Right lobe of liver (tissue), 6 donors: ENCODE results near the gene CHCHD5. TPM values are rescaled to one million over a fixed set of nuclear protein-coding genes. Genes with fewer than 3 reads are reported as not detected.
"Not testable (repeated sequence)": the region's sequence is repeated elsewhere in the genome, so short reads cannot be mapped to it uniquely, and the experiment has no call there.

Experiments used
- ATAC-seq, 4 donors: fragments of 200-7000 bp; cut with Tn5 transposase; one replicate each; pipeline ENCODE4 v1.9.1; 2020; ENCODE audit warnings: mild to moderate bottlenecking in 4 of 4, moderate library complexity in 4 of 4
- DNase-seq, 3 donors: peaks; one replicate each; pipeline ENCODE4 v3.0.0-alpha.2; 2020
- H3K27ac ChIP-seq, 3 donors: fragments of 200-600 bp; one replicate each; pipeline ENCODE4 v1.8.0; 2022
- H3K27me3 ChIP-seq, 2 donors: fragments of 200-600 bp; one replicate each; pipeline ENCODE4 v1.8.0; 2022
- H3K36me3 ChIP-seq, 4 donors: fragments of 200-600 bp; sonication (generic) in 1 of 4; one replicate each; pipeline versions ENCODE4 v1.5.1 to v1.8.0; 2017 to 2022; ENCODE audit warnings: control low read depth in 1 of 4
- H3K4me1 ChIP-seq, 4 donors: fragments of 200-600 bp; sonication (generic) in 1 of 4; one replicate each; pipeline versions ENCODE4 v1.5.1 to v1.8.0; 2017 to 2022; ENCODE audit warnings: control low read depth in 1 of 4
- H3K4me3 ChIP-seq, 3 donors: fragments of 200-600 bp; one replicate each; pipeline ENCODE4 v1.8.0; 2022
- H3K9me3 ChIP-seq, 4 donors: fragments of 200-600 bp; sonication (generic) in 1 of 4; one replicate each; pipeline versions ENCODE4 v1.5.1 to v1.8.0; 2017 to 2022; ENCODE audit warnings: control low read depth in 1 of 4
- CTCF ChIP-seq, 4 donors: fragments of 200-600 bp in 3 of 4; fragments of 450-650 bp in 1 of 4; IDR thresholded peaks; one replicate each; pipeline versions ENCODE4 v1.5.1 to v1.8.0; 2016 to 2022; ENCODE audit warnings: antibody characterized with exemption in 4 of 4, mild to moderate bottlenecking in 2 of 4
- POLR2A ChIP-seq: fragments of 450-650 bp; IDR thresholded peaks from one replicate; pipeline ENCODE4 v1.6.1; 2017; ENCODE audit warnings: antibody characterized with exemption, mild to moderate bottlenecking
- WGBS: methylation state at CpG from one replicate; pipeline ENCODE4 v1.1.6; 2018; ENCODE audit warnings: low coverage, low lambda C conversion rate; ENCODE audit not compliant: insufficient coverage; ENCODE audit errors: missing lambda C conversion rate; 5-methylcytosine and 5-hydroxymethylcytosine counted together
- intact Hi-C, 2 donors: fragments of 100-400 bp; cut with DNase I; formaldehyde crosslinking; loops; one replicate each; pipeline versions ENCODE4 v1.11.2 to v1.14.1; 2022
- long read RNA-seq: library from polyadenylated mRNA; unstranded; transcript quantifications from one replicate; pipeline ENCODE4 v2.0.0, GENCODE V29; 2019
- total RNA-seq, 6 experiments: library from RNA; depleted of rRNA in 2 of 6; stranded (reverse); fragments of >200 nt in 2 of 6; fragmentation: NEBNext Ultra II Directional in 3 of 6; extraction: Animal tissue kit (Norgen Biotek cat#: 25700) in 3 of 6; gene quantifications; one replicate each; pipeline versions ENCODE4 v1.1.0 to v1.2.4, GENCODE V29; 2016 to 2023
- donor health status: DM: no; HTN: yes; CAD: no.
- donor health status: DM: no; HTN: no; CAD: no.
- donor health status: DM: no; HTN: no; CAD: no.
- donor health status: DM: no; HTN: yes; CAD: no.
- donor health status: DM: no; HTN: yes; CAD: no.

Gene CHCHD5, protein sequence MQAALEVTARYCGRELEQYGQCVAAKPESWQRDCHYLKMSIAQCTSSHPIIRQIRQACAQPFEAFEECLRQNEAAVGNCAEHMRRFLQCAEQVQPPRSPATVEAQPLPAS
- total RNA-seq = 10 to 100 TPM; 15.1 to 29.5 (median 18.7) TPM
- long read RNA-seq, transcript CHCHD5-201 (4 exons, 691 nt) = major isoform, 8 of 14 reads
- long read RNA-seq, partial matches to known transcripts = 2 of 14 reads
- long read RNA-seq, other reads (novel, unspliced or antisense) = 3 of 14 reads

DNA sequence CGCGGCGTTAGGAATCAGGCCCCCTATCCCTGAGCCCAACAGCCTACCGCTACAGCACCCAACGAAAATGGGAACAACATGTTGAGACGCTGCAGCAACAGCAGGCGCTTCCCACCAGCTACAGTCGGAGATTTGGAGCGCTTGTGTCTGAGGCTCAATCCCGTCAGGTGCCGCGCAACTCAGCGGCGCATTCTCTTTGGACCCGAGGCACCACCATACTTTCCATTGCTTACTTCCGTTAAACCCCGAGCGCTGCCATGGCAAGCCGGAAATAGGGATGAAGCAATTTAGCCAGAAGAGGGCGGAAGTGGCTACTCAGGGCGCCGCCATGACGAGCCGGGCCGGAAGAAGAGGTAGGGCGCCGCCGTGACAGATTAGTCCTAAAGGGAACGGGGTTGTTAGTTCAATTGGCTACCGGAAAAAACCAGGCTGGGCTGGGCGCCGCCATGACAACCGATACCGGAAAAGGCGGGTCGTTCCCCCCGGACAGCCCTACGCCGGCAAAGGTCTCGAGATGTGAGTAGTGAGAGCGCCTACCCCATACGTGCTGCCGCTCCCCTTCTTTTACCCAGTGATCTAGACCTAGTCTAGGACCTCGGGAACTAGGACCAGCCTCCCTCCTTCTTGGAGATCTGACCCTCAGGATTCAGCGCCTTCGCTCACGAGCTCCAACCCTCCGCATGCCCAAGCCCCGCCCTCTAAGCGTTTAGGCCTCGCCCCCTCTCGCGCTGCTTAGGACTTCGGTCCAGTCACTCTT, at the start of gene CHCHD5:
TSS of gene CHCHD5 (plus strand) at position 476 of the 757 bp plus-strand sequence. CDS start at position 515, 39 bp downstream.
- Histone ChIP-seq H3K27ac (peak within 1 kb of the TSS; percentile 76 to 91 (median 85)), H3K36me3 (no peaks in the 10 kb centered on the region), H3K9me3 (no peaks in the 10 kb centered on the region), H3K4me1 (peaks cover 0 to 13% (median 0%) of the 10 kb centered on the region in 4 donors), H3K27me3 (no peaks in the 10 kb centered on the region), H3K4me3 (peak within 1 kb of the TSS; percentile 65 to 89 (median 79))
- DNase-seq (peak; percentile 93 to 96 (median 96)), ATAC-seq (peak; percentile 84 to 93 (median 90))
- WGBS = 1% methylated on average over 30 of the region's 54 CpGs
- TF ChIP-seq CTCF (IDR thresholded peaks at IDR 0.05) = peak in 3 of 4 donors; percentile 17 to 33 (median 27)
- peak; percentile 75 for TF ChIP-seq POLR2A
- intact Hi-C loops = no loop called here

DNA sequence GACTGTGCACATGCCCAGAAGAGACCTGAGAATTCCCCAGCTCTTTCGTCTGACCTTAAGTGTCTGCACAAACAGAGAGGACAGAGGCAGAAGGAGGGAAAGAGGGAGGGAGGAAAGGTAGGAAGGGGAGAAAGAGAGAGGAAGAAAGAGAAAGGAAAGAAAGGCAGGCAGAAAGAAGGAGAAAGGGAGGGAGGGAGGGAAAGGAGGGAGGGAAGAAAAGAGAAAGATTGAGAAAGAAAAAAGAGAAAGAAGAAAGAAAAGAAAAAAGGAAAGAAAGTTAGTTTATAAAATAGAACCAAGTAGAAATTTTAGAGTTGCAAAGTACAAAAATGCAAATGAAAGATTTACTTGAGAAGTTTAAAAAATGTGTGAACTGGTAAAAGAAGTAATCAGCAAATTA, 49.6 kb upstream of the CHCHD5 start:
- intact Hi-C loops = no loop called here
- no peak overlapping the region for H3K27ac ChIP-seq
- H3K9me3 ChIP-seq = no peaks in the 10 kb centered on the region
- TF ChIP-seq POLR2A (no peak), CTCF (IDR thresholded peaks at IDR 0.05) (no peak)
- WGBS = 20% methylated on average over 1 of the region's 1 CpG
- H3K4me1 ChIP-seq = no peaks in the 10 kb centered on the region
- DNase-seq = no peak
- no peaks in the 10 kb centered on the region for H3K27me3 ChIP-seq
- H3K36me3 ChIP-seq = no peaks in the 10 kb centered on the region
- no peak overlapping the region for H3K4me3 ChIP-seq
- no peak for ATAC-seq

GRCh38 chr2:112536665-112537064, 47.7 kb upstream of the CHCHD5 start:
- H3K27ac ChIP-seq, H3K36me3 ChIP-seq, DNase-seq, H3K4me3 ChIP-seq, H3K4me1 ChIP-seq, H3K9me3 ChIP-seq, ATAC-seq, intact Hi-C loops, H3K27me3 ChIP-seq: not testable (repeated sequence)

DNA sequence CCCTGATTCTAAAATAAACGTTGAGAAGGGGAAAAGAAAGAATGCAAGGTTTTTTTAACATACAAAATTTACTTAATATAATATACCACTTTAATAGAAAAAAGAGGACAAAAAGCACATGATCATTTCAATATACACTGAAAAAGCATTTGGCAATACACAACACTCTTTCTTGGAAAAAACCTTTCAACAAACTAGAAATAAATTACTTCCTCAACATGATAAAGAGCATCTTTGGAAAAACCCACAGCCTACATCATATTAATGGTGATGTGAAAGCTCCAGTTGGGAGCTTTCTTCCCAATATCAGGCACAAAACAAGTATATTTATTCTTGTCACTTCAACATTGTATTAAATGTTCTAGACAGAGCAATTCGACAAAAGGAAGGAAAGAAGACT, 45.1 kb upstream of the CHCHD5 start:
- WGBS = 51% methylated on average over 2 of the region's 2 CpGs
- H3K4me3 ChIP-seq = no peak overlapping the region
- no peak overlapping the region for H3K27ac ChIP-seq
- ATAC-seq = no peak
- no peak for TF ChIP-seq CTCF (IDR thresholded peaks at IDR 0.05)
- no peak for TF ChIP-seq POLR2A
- no peaks in the 10 kb centered on the region for H3K36me3 ChIP-seq
- H3K27me3 ChIP-seq = no peaks in the 10 kb centered on the region
- intact Hi-C loops = no loop called here
- H3K9me3 ChIP-seq = no peaks in the 10 kb centered on the region
- peaks cover 0 to 15% (median 0%) of the 10 kb centered on the region in 4 donors for H3K4me1 ChIP-seq
- no peak for DNase-seq

DNA sequence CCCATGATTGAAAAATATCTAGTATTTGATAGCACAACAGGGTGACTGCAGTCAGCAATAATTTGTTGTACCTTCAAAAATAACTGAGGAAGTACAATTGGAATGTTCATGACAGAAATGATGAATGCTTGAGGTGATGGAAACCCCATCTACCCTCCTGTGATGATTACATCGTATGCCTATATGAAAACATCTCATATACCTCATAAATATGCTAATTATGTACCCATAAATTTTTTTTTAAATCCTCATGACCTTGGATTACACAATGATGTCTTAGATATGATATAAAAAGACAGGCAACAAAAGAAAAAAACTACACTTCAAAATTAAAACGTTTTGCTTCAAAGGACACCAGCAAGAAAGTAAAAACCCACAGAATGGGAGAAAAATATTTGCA, 43.5 kb upstream of the CHCHD5 start:
- no peak overlapping the region for H3K27ac ChIP-seq
- DNase-seq (no peak), ATAC-seq (no peak)
- TF ChIP-seq POLR2A (no peak), CTCF (IDR thresholded peaks at IDR 0.05) (no peak)
- WGBS = 44% methylated on average over 2 of the region's 2 CpGs
- H3K36me3 ChIP-seq = no peaks in the 10 kb centered on the region
- H3K4me3 ChIP-seq = no peak overlapping the region
- intact Hi-C loops = no loop called here
- peaks cover 0 to 15% (median 0%) of the 10 kb centered on the region in 4 donors for H3K4me1 ChIP-seq
- H3K27me3 ChIP-seq = no peaks in the 10 kb centered on the region
- no peaks in the 10 kb centered on the region for H3K9me3 ChIP-seq
